NCI-H748 (cell line): ENCODE data around the gene ST8SIA6.
"Not testable (repeated sequence)": the region's sequence is repeated elsewhere in the genome, so short reads cannot be mapped to it uniquely, and the experiment has no call there.

ENCODE experiments used
- DNase-seq: peaks from one replicate; lab custom pipeline; 2025; ENCODE audit not compliant: unreplicated experiment; lab: John Stamatoyannopoulos, UW

Gene ST8SIA6

GRCh38 chr10:17454161-17455014, at the start of gene ST8SIA6:
ST8SIA6 (minus strand) TSS chr10:17454595; CDS start chr10:17454255, 340 bp downstream.
- peak; percentile 64 for DNase-seq

GRCh38 chr10:17503795-17504194, 49.4 kb upstream of the ST8SIA6 start:
- DNase-seq, result no peak

GRCh38 chr10:17502814-17503213, 48.4 kb upstream of the ST8SIA6 start:
- DNase-seq, result no peak

- DNase-seq, result not testable (repeated sequence)
Measured at GRCh38 chr10:17499014-17499413, 44.6 kb upstream of the ST8SIA6 start.

GRCh38 chr10:17497446-17498030, 43.1 kb upstream of the ST8SIA6 start:
- no peak for DNase-seq

GRCh38 chr10:17494626-17495260, 40.3 kb upstream of the ST8SIA6 start:
- DNase-seq, result no peak

- no peak for DNase-seq
Measured at GRCh38 chr10:17488848-17489247, 34.5 kb upstream of the ST8SIA6 start.

- DNase-seq, result no peak
Measured at GRCh38 chr10:17483079-17483478, 28.7 kb upstream of the ST8SIA6 start.

- DNase-seq, result no peak
Measured at GRCh38 chr10:17479822-17480221, 25.4 kb upstream of the ST8SIA6 start.

- DNase-seq, result no peak
Measured at GRCh38 chr10:17479015-17479615, 24.7 kb upstream of the ST8SIA6 start.

- DNase-seq, result no peak
Measured at GRCh38 chr10:17476073-17476472, 21.7 kb upstream of the ST8SIA6 start.

- DNase-seq, result no peak
Measured at GRCh38 chr10:17475661-17476060, 21.3 kb upstream of the ST8SIA6 start.

- DNase-seq, result peak; percentile 52
Measured at GRCh38 chr10:17474595-17475323, 20.4 kb upstream of the ST8SIA6 start.

- DNase-seq, result no peak
Measured at GRCh38 chr10:17473228-17473950, 19.0 kb upstream of the ST8SIA6 start.

GRCh38 chr10:17472481-17473227, 18.3 kb upstream of the ST8SIA6 start:
- DNase-seq, result no peak

- no peak for DNase-seq
Measured at GRCh38 chr10:17470246-17470645, 15.9 kb upstream of the ST8SIA6 start.

GRCh38 chr10:17465328-17466125, 11.1 kb upstream of the ST8SIA6 start:
- no peak for DNase-seq

GRCh38 chr10:17464545-17464944, 10.2 kb upstream of the ST8SIA6 start:
- DNase-seq, result no peak

- DNase-seq, result no peak
Measured at GRCh38 chr10:17460756-17461155, 6.4 kb upstream of the ST8SIA6 start.
